ENCODE results near the gene LVRN.

Gene LVRN

DNA sequence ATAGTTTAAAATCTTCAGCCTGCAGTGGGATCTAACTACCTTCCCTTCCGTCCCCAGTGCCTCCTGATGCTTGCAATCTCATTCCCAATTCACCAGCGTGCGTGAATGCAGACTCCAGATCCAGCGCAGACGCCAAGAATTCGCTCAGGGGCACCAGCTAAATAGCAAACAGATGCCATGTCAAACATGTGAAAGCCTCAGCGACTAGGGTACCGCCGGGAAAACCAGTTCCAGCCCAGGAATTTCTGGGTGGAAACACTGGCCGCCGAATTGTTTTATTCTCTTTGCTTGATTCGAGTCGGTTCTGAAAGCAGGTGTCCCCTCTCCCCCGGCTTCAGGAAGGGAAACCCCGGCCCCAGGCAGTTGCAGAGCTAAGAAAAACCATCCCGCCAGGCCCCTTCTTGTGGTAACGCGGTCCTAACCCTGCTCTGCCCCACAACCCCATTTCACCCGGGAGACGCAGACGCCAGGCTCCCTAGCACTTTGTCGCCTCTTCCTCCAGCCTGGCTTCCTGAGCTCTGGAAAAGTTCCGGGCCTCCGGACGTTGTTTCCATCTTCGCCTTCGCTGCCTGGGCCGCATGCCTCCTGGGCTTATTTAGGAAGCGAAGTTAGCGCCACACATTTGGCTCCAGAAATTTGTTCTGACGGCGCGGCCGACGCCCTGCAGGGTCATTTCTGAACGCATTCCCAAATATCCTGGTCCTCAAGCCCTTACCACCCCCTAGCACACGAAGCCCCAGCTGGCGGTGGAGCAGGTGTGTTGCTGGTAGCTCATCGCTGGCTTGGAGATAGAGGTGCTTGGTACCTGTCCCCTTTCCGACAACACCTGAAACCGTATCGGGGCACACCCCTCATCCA lies 665 bp upstream of the LVRN start:
- no peak for DNase-seq

- DNase-seq, result no peak
Measured at GRCh38 chr5:115962565-115963402, 509 bp downstream of the LVRN start.

GRCh38 chr5:115963566-115963965 lies 1.3 kb downstream of the LVRN start:
- DNase-seq, result no peak

DNA sequence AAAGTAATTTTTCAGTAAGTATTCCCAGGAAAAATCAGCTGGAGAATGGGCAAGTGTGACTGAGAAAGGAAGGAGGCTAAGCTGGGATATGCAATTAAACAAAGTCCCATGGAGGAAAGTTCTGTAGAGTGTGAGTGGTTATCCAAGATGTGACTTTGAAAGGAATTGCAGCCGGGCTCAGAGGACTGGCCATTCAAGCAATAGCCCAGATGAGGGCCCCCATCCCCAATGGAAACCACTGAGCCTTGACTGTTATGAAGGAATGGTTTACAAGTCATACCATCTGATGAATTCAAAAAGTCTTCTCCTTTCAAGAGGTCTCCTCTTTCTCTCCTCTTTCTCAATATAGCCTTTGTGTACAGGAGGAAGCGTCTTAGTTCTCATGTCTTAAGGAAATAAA lies 6.5 kb downstream of the LVRN start:
- DNase-seq, result no peak

GRCh38 chr5:115977096-115977495 lies 14.8 kb downstream of the LVRN start:
- DNase-seq, result no peak

DNA sequence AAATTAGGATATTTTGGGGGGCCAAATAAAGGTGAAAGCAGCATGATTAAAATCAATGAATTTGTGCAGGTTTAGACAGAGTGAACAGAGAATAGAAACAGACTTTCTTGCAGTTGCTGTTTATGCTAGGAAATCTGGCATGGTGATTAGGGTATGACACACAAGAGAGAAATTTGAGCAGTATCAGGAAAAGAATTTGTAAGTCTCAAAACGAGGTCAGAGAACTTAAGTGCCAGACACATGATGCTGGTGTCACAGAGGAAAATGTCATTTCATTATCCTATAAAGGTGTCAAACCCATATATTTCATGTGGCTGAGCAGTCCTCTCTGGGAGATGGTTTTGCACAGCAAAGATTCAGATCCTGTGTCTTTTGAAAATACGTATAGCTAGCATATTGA lies 15.7 kb downstream of the LVRN start:
- DNase-seq, result no peak

DNA sequence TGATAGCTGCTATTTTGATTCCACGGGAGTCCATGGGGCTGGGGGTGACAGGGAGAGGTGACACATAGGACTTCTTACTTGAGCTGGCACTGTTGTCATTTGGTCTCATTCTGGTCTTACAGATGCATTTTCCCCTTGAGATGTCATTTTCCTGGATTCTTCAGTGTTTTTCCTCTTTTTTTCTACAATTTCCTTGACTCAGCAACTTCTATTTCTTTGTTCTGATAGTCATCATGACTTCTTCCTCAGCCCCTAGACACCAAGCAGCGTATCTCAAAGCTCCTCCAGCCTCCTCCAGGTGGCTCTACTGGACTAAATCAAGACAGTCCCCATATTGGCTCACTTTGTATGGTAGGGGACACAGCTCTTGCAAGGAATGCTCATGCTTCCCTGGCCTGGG lies 16.5 kb downstream of the LVRN start:
- no peak for DNase-seq

DNA sequence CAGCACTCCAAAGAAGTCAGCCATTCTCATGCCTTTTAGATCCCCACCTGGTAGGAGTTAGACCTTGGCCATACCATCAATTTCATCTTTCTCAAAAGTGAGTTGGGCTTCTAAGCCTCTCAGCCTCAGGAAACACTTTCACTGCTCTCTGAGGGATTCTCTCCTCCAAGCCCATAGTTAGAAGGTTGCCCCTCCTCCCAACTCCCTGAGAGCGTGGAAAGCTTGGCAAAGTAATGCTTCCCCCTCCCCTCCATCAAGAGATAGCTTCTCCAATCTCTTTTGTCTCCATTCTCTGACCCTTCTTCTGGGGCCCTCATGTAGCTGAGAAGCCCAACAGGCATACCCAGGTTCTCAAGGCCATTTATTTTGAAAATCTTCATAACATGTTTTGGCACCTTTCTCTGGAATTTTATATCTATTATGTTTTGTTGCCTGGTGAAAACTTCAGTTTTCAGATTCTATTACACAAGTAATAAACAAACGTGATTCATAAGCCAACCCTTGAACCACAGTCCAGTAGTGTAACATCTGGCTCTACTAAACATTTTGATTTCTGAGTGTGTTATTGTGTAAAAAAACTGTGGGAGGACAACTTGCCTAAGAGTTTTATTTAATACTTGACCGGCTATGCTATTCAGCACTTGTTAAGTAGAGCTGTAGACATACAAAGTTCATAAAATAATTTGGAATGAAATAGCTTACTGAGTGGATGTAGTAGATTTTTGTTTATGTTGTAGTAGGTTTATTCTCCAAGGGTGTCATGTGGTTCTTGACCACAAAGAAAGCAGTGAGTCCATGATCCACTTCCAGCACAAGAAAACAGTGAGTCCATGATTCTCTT lies 17.1 kb downstream of the LVRN start:
- no peak for DNase-seq

DNA sequence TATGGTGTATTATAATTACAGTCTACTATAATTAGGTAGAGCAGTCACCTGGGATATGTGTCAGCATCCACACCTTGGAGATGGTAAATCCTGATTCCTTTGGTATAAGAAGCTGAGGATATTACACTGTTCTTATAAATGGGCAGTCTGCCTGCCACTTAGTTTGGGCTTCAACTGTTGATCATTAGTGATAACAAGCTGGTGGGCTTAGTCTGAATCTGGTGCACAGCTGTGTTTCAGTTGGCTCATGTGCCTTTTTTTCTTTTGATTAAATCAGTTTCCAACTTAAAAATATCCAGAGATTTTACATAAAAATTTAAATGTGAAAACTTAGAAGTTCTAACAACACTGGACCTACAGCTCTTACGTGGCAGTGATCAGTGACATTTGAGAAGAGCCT lies 21.2 kb downstream of the LVRN start:
- no peak for DNase-seq

DNA sequence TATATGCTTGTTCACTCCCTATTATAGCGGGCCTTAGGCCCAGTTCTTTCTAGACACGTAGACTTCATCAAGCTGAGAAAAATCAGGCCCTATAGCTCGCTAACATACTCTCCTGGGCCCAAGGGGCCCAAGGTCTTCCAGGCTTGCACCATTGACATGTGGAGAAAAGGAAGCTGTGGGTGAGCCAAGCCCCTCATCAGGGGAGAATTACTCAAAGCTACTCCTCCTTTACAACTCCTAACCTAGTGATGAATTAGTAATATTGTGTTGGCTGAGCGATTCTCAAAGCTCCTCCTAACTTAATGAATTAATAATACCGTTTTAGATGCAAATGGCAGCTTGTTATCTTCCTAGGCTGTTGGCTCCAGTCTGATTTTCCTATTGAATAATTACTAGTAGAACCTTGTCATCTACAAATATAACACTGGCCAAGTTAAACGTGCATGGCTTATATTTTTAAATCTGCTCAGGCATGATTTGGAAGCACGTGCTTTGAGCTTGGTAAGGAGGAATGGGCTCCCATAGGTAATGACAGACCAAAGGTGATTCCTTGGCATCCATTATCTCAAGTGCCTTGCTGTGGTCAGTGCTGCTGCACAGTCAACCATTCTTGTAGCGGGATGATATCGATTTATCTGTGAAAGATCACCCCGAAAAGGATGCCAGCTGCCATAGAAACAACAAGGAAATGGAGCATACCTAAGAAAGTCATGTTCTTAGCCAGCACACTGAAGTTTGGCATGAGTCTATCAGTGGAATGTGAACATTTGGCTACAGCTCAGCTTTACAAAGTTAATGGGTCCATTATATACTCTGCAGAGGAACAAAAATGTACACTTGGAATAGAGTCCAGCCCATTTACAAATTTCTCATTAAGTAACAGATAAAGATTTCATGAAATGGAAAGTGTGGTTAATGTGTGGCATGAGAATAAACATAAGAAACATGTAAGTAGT lies 23.8 kb downstream of the LVRN start:
- no peak for DNase-seq

DNA sequence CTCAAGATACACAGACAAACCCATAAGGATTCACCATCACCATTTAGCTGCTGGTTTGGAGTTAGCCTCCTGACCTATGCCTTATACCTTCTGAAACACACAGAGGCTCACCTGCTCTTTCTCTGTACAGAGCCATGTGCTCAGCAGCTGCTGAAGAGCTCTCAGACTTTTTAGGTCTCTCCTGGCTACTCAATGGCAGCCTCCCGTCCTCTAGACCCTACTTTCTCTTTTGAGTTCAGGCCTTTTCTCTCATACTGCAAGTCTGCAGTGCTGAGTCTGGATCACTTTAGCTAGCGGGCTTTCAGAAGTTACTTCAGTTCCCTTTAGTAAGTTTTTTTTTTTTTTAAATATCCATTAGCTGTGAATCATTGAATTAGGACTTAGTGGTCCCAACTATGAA lies 25.7 kb downstream of the LVRN start:
- DNase-seq, result no peak

DNA sequence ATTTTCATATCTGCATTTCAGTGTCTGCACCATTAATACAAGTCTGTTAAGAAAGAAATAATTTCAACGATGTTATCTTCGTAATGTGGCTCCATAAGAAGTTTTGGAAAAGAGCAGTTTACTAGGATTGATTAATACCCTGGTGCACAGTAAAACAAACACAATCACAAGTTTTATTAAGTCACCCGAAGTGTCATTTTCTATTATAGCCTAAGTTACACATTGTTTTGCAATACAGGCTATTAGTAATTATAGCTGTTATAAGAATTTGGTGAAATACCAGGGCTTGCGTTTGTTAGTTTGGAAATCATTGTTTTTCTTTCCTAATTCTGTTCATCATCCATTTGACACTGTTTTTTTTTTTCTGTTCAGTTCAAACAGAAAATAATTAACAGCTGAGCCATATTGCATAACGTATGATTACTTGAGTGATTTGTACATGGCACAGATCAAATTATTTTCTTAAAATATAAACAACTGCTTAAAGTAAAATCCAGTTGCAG lies 30.6 kb downstream of the LVRN start:
- no peak for DNase-seq

DNA sequence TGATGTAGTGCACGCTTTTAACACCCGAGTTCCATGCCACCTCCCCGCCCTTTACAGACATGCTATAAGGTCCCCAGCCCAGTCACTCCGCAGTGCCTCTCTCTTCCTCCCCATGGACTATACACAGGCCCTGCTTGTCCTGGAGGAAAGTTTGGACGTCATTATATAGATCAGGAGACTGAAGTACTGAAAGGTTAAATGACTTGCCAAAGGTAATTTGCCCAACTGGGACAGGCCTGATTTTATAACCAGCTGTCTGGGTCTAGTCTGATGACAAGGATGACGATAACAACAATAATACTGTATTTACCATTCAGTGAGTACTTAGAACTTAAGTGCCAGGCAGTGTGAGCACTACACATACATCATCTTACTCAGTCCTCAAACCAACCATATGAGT lies 33.1 kb downstream of the LVRN start:
- DNase-seq, result no peak

GRCh38 chr5:116002116-116002906 lies 40.0 kb downstream of the LVRN start:
- DNase-seq, result no peak

DNA sequence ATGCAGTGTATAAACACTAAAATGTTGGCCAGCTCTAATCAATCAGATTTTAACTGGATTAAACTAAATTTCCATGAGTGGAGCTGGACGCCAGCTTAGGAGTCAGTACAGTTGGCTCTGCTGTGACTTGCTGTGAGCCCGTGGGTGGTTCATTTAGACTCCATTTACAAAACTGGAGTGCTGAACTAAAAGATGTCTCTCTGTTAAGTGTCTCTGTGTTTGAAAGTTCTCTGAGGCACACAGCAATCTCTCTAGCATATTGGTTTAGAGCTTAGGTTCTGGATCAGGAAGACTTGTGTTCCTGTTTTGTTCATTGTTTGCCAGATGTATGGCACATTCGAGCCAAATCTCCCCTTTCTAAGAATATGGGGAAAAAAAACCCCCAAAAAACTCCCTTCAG lies 42.0 kb downstream of the LVRN start:
- no peak for DNase-seq

- DNase-seq, result no peak
Measured at GRCh38 chr5:116009806-116010205, 47.5 kb downstream of the LVRN start.

DNA sequence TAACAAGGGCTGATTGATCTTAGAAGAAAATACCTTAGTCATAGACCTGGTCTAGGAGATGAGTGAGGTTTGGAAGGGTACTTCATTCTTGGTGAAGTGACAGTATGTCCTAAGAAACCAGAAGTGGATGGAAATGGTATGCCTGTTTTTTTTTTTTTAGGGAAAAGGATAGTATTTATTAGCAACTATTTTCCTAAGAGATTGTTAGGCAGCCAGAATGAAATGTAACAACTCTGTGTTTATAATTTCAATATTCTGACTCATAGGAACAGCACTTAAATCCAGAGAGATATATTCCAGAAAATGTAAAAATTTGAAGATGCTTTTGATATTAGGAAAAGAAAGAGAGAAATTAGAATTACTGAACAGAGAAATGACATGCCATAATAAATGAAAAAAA lies 48.8 kb downstream of the LVRN start:
- DNase-seq, result no peak

- no peak for DNase-seq
Measured at GRCh38 chr5:116013207-116013785, 51.0 kb downstream of the LVRN start.

DNA sequence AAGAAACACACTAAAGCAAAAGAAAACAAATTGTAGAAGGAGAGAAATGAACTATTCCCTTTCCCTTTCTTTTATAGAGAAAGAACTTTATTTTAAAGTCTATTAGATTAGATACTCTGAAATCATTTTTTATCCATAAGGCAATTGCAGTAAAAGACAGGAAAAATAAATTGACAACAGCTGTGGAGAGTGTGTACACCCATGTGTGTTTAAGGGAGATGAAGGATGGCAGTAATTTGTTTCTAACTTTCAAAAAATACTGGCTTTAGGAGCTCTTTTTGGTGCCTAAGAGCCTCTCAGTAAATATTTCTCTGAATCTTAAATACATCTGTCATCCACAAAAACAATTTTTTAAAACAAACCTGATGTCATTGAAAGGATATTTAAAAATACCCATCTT lies 51.7 kb downstream of the LVRN start:
- no peak for DNase-seq

DNA sequence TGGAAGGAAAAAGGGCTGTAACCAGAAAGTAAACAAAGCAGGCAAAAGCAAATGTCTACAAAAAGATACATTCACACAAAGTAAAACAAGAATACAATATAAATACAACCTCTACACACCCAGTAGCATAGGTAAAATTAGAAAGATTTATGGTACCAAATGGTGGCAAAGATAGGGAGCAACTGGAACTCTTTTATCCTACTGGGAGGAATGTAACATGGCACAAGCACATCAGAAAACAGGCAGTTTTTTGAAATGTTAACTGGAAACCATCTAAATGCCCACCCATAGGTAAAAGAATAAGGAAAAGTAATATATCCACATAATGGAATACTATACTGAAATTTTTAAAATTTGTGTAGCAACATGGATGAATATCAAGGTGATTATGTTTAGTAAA lies 61.3 kb downstream of the LVRN start:
- no peak for DNase-seq

GRCh38 chr5:116025866-116026265 lies 63.6 kb downstream of the LVRN start:
- no peak for DNase-seq

Measured in NCI-H2171 (cell line).